Esophagus squamous epithelium (tissue), 4 donors: Measurements from ENCODE around the gene KBTBD8.

Source experiments
- CTCF ChIP-seq, 6 experiments: fragments of 450-650 bp in 4 of 6; fragments of 200-600 bp in 2 of 6; sonication (generic) in 2 of 6; IDR thresholded peaks; one replicate each; pipeline ENCODE4 v1.5.1; 2016 to 2019; ENCODE audit warnings: antibody characterized with exemption in 6 of 6, mild to moderate bottlenecking in 4 of 6, moderate library complexity in 4 of 6
- POLR2A ChIP-seq, 4 donors: fragments of 450-650 bp; IDR thresholded peaks; one replicate each; pipeline ENCODE4 v1.6.1; 2017; ENCODE audit warnings: antibody characterized with exemption in 4 of 4, mild to moderate bottlenecking in 4 of 4, moderate library complexity in 3 of 4

- no peak for TF ChIP-seq CTCF (IDR thresholded peaks at IDR 0.05)
- TF ChIP-seq POLR2A (IDR thresholded peaks at IDR 0.05), result no peak
These were observed 17.3 kb upstream of the KBTBD8 start for GRCh38 chr3:66980791-66981190.
